Measurements from ENCODE around the gene CCDC85C. TPM values are rescaled to one million over a fixed set of nuclear protein-coding genes. Genes with fewer than 3 reads are reported as not detected.

The CCDC85C gene
- total and polyA plus RNA-seq, 2 experiments from 2014 or later, result 4.5 to 24.9 TPM

DNA sequence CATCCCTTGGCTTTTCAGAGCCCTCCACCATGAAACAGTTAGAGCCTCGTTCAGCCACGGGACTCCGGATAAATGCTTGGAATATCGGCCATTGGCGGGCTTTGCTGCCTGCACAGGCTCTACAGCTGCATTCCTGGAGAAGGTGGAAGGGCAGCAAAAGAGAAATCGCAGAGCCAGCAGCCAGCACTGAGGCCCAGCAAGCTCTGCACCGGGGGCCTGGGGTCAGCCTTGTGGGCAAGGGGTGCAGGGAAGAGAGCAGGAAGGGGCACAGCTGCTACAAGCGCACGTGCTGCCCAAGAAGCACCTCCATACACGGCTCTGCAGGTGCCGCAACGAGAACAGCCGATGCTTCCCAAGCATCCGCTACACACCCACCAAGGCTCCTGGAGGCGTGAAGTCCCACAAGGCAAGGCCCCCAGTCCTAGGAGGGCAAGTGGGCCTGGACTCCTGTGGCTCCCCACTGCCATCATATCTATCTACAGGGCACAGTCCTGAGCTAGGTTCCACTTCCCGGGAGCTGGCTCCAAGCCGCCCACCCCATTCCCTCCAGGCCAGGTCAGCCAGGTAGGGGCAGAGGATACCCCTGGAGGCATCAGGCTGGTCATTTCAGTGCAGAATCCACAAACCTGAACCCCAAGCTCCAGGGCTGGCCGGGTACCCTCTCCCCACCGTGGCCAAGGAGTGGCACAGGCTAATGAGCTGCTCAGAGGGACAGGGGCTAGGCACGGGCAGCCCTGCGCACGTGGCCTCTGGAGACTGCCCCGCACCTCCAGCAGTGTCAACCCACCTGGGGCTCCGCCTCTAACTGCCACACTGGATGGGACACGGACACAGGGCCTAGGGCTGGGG is 82.6 kb downstream of the CCDC85C start:
- DNase-seq (ENCODE audit: low spot score), result no peak
- Histone ChIP-seq H3K79me2 (replicated peaks; ENCODE audit: insufficient read depth) (no peaks in the 10 kb centered on the region), H4K20me1 (replicated peaks; ENCODE audit: insufficient read depth) (no peaks in the 10 kb centered on the region; the same call in 1 of the 2 replicates), H3K4me1 (ENCODE audit: insufficient read depth) (peaks cover 33% of the 10 kb centered on the region), H3K27ac (ENCODE audit: low read depth) (no peak overlapping the region), H3K4me2 (no peak overlapping the region), H3K9me2 (ENCODE audit: insufficient read depth) (no peaks in the 10 kb centered on the region), H3F3A (replicated peaks; ENCODE audit: low read depth) (0 out of 2 replicates have a peak, but pooled peaks cover 8% of the 10 kb centered on the region), H3K27me3 (ENCODE audit: insufficient read depth) (no peaks in the 10 kb centered on the region), H3K36me3 (ENCODE audit: insufficient read depth) (no peaks in the 10 kb centered on the region), H2AFZ (no peak overlapping the region), H3K4me3 (no peak overlapping the region)
- TF ChIP-seq, protein P1, sequence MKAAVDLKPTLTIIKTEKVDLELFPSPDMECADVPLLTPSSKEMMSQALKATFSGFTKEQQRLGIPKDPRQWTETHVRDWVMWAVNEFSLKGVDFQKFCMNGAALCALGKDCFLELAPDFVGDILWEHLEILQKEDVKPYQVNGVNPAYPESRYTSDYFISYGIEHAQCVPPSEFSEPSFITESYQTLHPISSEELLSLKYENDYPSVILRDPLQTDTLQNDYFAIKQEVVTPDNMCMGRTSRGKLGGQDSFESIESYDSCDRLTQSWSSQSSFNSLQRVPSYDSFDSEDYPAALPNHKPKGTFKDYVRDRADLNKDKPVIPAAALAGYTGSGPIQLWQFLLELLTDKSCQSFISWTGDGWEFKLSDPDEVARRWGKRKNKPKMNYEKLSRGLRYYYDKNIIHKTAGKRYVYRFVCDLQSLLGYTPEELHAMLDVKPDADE (IDR thresholded peaks at IDR 0.05), result no peak
- TF ChIP-seq, protein P2, sequence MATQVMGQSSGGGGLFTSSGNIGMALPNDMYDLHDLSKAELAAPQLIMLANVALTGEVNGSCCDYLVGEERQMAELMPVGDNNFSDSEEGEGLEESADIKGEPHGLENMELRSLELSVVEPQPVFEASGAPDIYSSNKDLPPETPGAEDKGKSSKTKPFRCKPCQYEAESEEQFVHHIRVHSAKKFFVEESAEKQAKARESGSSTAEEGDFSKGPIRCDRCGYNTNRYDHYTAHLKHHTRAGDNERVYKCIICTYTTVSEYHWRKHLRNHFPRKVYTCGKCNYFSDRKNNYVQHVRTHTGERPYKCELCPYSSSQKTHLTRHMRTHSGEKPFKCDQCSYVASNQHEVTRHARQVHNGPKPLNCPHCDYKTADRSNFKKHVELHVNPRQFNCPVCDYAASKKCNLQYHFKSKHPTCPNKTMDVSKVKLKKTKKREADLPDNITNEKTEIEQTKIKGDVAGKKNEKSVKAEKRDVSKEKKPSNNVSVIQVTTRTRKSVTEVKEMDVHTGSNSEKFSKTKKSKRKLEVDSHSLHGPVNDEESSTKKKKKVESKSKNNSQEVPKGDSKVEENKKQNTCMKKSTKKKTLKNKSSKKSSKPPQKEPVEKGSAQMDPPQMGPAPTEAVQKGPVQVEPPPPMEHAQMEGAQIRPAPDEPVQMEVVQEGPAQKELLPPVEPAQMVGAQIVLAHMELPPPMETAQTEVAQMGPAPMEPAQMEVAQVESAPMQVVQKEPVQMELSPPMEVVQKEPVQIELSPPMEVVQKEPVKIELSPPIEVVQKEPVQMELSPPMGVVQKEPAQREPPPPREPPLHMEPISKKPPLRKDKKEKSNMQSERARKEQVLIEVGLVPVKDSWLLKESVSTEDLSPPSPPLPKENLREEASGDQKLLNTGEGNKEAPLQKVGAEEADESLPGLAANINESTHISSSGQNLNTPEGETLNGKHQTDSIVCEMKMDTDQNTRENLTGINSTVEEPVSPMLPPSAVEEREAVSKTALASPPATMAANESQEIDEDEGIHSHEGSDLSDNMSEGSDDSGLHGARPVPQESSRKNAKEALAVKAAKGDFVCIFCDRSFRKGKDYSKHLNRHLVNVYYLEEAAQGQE (IDR thresholded peaks at IDR 0.05; ENCODE audit: unreplicated experiment), result no peak
- TF ChIP-seq POLR2AphosphoS5 (IDR thresholded peaks at IDR 0.05; ENCODE audit: low read depth), result no peak
- TF ChIP-seq, protein P3, sequence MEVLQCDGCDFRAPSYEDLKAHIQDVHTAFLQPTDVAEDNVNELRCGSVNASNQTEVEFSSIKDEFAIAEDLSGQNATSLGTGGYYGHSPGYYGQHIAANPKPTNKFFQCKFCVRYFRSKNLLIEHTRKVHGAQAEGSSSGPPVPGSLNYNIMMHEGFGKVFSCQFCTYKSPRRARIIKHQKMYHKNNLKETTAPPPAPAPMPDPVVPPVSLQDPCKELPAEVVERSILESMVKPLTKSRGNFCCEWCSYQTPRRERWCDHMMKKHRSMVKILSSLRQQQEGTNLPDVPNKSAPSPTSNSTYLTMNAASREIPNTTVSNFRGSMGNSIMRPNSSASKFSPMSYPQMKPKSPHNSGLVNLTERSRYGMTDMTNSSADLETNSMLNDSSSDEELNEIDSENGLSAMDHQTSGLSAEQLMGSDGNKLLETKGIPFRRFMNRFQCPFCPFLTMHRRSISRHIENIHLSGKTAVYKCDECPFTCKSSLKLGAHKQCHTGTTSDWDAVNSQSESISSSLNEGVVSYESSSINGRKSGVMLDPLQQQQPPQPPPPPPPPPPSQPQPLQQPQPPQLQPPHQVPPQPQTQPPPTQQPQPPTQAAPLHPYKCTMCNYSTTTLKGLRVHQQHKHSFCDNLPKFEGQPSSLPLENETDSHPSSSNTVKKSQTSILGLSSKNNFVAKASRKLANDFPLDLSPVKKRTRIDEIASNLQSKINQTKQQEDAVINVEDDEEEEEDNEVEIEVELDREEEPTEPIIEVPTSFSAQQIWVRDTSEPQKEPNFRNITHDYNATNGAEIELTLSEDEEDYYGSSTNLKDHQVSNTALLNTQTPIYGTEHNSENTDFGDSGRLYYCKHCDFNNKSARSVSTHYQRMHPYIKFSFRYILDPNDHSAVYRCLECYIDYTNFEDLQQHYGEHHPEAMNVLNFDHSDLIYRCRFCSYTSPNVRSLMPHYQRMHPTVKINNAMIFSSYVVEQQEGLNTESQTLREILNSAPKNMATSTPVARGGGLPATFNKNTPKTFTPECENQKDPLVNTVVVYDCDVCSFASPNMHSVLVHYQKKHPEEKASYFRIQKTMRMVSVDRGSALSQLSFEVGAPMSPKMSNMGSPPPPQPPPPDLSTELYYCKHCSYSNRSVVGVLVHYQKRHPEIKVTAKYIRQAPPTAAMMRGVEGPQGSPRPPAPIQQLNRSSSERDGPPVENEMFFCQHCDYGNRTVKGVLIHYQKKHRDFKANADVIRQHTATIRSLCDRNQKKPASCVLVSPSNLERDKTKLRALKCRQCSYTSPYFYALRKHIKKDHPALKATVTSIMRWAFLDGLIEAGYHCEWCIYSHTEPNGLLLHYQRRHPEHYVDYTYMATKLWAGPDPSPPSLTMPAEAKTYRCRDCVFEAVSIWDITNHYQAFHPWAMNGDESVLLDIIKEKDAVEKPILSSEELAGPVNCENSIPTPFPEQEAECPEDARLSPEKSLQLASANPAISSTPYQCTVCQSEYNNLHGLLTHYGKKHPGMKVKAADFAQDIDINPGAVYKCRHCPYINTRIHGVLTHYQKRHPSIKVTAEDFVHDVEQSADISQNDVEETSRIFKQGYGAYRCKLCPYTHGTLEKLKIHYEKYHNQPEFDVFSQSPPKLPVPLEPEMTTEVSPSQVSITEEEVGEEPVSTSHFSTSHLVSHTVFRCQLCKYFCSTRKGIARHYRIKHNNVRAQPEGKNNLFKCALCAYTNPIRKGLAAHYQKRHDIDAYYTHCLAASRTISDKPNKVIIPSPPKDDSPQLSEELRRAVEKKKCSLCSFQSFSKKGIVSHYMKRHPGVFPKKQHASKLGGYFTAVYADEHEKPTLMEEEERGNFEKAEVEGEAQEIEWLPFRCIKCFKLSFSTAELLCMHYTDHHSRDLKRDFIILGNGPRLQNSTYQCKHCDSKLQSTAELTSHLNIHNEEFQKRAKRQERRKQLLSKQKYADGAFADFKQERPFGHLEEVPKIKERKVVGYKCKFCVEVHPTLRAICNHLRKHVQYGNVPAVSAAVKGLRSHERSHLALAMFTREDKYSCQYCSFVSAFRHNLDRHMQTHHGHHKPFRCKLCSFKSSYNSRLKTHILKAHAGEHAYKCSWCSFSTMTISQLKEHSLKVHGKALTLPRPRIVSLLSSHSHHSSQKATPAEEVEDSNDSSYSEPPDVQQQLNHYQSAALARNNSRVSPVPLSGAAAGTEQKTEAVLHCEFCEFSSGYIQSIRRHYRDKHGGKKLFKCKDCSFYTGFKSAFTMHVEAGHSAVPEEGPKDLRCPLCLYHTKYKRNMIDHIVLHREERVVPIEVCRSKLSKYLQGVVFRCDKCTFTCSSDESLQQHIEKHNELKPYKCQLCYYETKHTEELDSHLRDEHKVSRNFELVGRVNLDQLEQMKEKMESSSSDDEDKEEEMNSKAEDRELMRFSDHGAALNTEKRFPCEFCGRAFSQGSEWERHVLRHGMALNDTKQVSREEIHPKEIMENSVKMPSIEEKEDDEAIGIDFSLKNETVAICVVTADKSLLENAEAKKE (CRISPR knock-in tag; IDR thresholded peaks at IDR 0.05), result no peak
- no peak for TF ChIP-seq CREB1 (CRISPR knock-in tag; IDR thresholded peaks at IDR 0.05; ENCODE audit: low read depth)
- no peak for TF ChIP-seq EZH2 (IDR thresholded peaks at IDR 0.05; ENCODE audit: low read depth, unreplicated experiment)
- TF ChIP-seq NANOG (IDR thresholded peaks at IDR 0.05; ENCODE audit: borderline replicate concordance), result no peak
- no peak for TF ChIP-seq ZNF114 (CRISPR knock-in tag; IDR thresholded peaks at IDR 0.05)
- TF ChIP-seq, protein P4, sequence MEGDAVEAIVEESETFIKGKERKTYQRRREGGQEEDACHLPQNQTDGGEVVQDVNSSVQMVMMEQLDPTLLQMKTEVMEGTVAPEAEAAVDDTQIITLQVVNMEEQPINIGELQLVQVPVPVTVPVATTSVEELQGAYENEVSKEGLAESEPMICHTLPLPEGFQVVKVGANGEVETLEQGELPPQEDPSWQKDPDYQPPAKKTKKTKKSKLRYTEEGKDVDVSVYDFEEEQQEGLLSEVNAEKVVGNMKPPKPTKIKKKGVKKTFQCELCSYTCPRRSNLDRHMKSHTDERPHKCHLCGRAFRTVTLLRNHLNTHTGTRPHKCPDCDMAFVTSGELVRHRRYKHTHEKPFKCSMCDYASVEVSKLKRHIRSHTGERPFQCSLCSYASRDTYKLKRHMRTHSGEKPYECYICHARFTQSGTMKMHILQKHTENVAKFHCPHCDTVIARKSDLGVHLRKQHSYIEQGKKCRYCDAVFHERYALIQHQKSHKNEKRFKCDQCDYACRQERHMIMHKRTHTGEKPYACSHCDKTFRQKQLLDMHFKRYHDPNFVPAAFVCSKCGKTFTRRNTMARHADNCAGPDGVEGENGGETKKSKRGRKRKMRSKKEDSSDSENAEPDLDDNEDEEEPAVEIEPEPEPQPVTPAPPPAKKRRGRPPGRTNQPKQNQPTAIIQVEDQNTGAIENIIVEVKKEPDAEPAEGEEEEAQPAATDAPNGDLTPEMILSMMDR (conservative IDR thresholded peaks at IDR 0.05; ENCODE audit: low read depth in 2 of 2), result no peak
- TF ChIP-seq STAT1 (IDR thresholded peaks at IDR 0.05; ENCODE audit: unreplicated experiment), result no peak
- no peak for TF ChIP-seq EZH2phosphoT487 (IDR thresholded peaks at IDR 0.05; ENCODE audit: unreplicated experiment)
- no peak for TF ChIP-seq JUNB (IDR thresholded peaks at IDR 0.05; ENCODE audit: unreplicated experiment)
- no peak for TF ChIP-seq ZNF331 (CRISPR knock-in tag; IDR thresholded peaks at IDR 0.05; ENCODE audit: low read depth)
- no peaks in the 10 kb centered on the region for H3K9me3 Mint-ChIP-seq
- H3K4me1 Mint-ChIP-seq, result peaks cover 38% of the 10 kb centered on the region
- H3K4me3 Mint-ChIP-seq, result no peak overlapping the region
- H3K36me3 Mint-ChIP-seq (ENCODE audit: low read depth), result no peaks in the 10 kb centered on the region; the same call in 2 of the 3 replicates
- no peak for ATAC-seq
- no peak overlapping the region for H3K27ac Mint-ChIP-seq
- H3K27me3 Mint-ChIP-seq (ENCODE audit: insufficient read depth, low read depth, poor library complexity), result peaks cover 11% of the 10 kb centered on the region
